ENCODE data around the gene AQP2. TPM values are rescaled to one million over a fixed set of nuclear protein-coding genes. Genes with fewer than 3 reads are reported as not detected.

AQP2 gene
- not detected for total RNA-seq

GRCh38 chr12:49950273-49951251, at the start of gene AQP2:
AQP2 (plus strand) TSS chr12:49950737; CDS start chr12:49950831, 94 bp downstream.
- H3K9me3 Mint-ChIP-seq = no peaks in the 10 kb centered on the region

GRCh38 chr12:49901026-49901425, 49.5 kb upstream of the AQP2 start:
- no peaks in the 10 kb centered on the region for H3K36me3 Mint-ChIP-seq

More at GRCh38 chr12:49950273-49951251, at the start of gene AQP2:
- ChIA-PET POLR2A (no interaction called here), CTCF (interaction anchor here (1.3 to 6.4 kb wide), 2 partner anchors 16 to 89 kb away, joined by 6 to 95 read pairs; no protein-coding TSS in a partner anchor)
- Mint-ChIP-seq H3K27me3 (peaks cover 21% of the 10 kb centered on the region), H3K4me3 (no peak within 1 kb of the TSS), H3K27ac (no peak within 1 kb of the TSS), H3K4me1 (ENCODE audit: low read depth) (peaks cover 7% of the 10 kb centered on the region), H3K36me3 (no peaks in the 10 kb centered on the region)
- intact Hi-C loops (cut with micrococcal nuclease) = loop anchor here (1.0 kb wide), 1 partner anchor 11 kb away; the partner anchor contains the start of gene AQP5
- no peak for DNase-seq

GRCh38 chr12:49901986-49902385, 48.6 kb upstream of the AQP2 start:
- no peak for DNase-seq
- intact Hi-C loops (cut with micrococcal nuclease) = loop anchor here (5.0 kb wide), 1 partner anchor 45 kb away; no protein-coding TSS in a partner anchor
- no peaks in the 10 kb centered on the region for H3K36me3 Mint-ChIP-seq
- ChIA-PET POLR2A (no interaction called here), CTCF (interaction anchor here (0.6 to 1.9 kb wide), 3 partner anchors 35 to 348 kb away, joined by 3 to 6 read pairs (median 3); no protein-coding TSS in a partner anchor)
- no peaks in the 10 kb centered on the region for H3K27me3 Mint-ChIP-seq
- no peaks in the 10 kb centered on the region for H3K9me3 Mint-ChIP-seq
- H3K4me1 Mint-ChIP-seq (ENCODE audit: low read depth) = peaks cover 15% of the 10 kb centered on the region
- H3K27ac Mint-ChIP-seq = no peak overlapping the region
- no peak overlapping the region for H3K4me3 Mint-ChIP-seq

More at GRCh38 chr12:49901026-49901425, 49.5 kb upstream of the AQP2 start:
- Mint-ChIP-seq H3K9me3 (no peaks in the 10 kb centered on the region), H3K27me3 (no peaks in the 10 kb centered on the region), H3K4me3 (no peak overlapping the region), H3K27ac (no peak overlapping the region), H3K4me1 (ENCODE audit: low read depth) (peaks cover 13% of the 10 kb centered on the region)
- CTCF ChIA-PET = interaction anchor here (0.6 to 1.9 kb wide), 5 partner anchors 34 to 349 kb away, joined by 3 to 6 read pairs (median 3); partner anchors contain the start of gene TMBIM6
- intact Hi-C loops (cut with micrococcal nuclease) = loop anchor here (5.0 kb wide), 1 partner anchor 46 kb away; no protein-coding TSS in a partner anchor
- no peak for DNase-seq
- POLR2A ChIA-PET = no interaction called here

GRCh38 chr12:49902399-49903350, 47.9 kb upstream of the AQP2 start:
- Mint-ChIP-seq H3K4me1 (ENCODE audit: low read depth) (peaks cover 15% of the 10 kb centered on the region), H3K27me3 (no peaks in the 10 kb centered on the region), H3K27ac (no peak overlapping the region), H3K4me3 (no peak overlapping the region), H3K9me3 (no peaks in the 10 kb centered on the region), H3K36me3 (no peaks in the 10 kb centered on the region)
- no peak for DNase-seq
- intact Hi-C loops (cut with micrococcal nuclease) = loop anchor here (5.0 kb wide), 1 partner anchor 45 kb away; no protein-coding TSS in a partner anchor
- ChIA-PET POLR2A (no interaction called here), CTCF (no interaction called here)

GRCh38 chr12:49903351-49903699, 47.2 kb upstream of the AQP2 start:
- Mint-ChIP-seq H3K27me3 (no peaks in the 10 kb centered on the region), H3K9me3 (no peaks in the 10 kb centered on the region), H3K27ac (no peak overlapping the region), H3K4me3 (peak overlapping the region; percentile 61), H3K4me1 (ENCODE audit: low read depth) (peaks cover 15% of the 10 kb centered on the region), H3K36me3 (no peaks in the 10 kb centered on the region)
- intact Hi-C loops (cut with micrococcal nuclease) = loop anchor here (5.0 kb wide), 1 partner anchor 44 kb away; no protein-coding TSS in a partner anchor
- POLR2A ChIA-PET = no interaction called here
- CTCF ChIA-PET = no interaction called here
- no peak for DNase-seq

GRCh38 chr12:49903700-49904423, 46.7 kb upstream of the AQP2 start, which contains the start of gene FAIM2:
FAIM2 (minus strand) TSS chr12:49903900; CDS start chr12:49903792, 108 bp downstream.
- ChIA-PET POLR2A (no interaction called here), CTCF (interaction anchor here (0.6 to 1.6 kb wide), 4 partner anchors 38 to 545 kb away, joined by 3 to 6 read pairs (median 4); no protein-coding TSS in a partner anchor)
- no peaks in the 10 kb centered on the region for H3K27me3 Mint-ChIP-seq
- H3K36me3 Mint-ChIP-seq = no peaks in the 10 kb centered on the region
- H3K27ac Mint-ChIP-seq = no peak within 1 kb of the TSS
- peak; percentile 68 for DNase-seq
- peaks cover 15% of the 10 kb centered on the region for H3K4me1 Mint-ChIP-seq (ENCODE audit: low read depth)
- H3K9me3 Mint-ChIP-seq = no peaks in the 10 kb centered on the region
- intact Hi-C loops (cut with micrococcal nuclease) = loop anchor here (5.0 kb wide), 1 partner anchor 43 kb away; no protein-coding TSS in a partner anchor
- peak within 1 kb of the TSS; percentile 71 for H3K4me3 Mint-ChIP-seq

GRCh38 chr12:49904601-49905000, 45.9 kb upstream of the AQP2 start:
- no peak for DNase-seq
- intact Hi-C loops (cut with micrococcal nuclease) = loop anchor here (5.0 kb wide), 1 partner anchor 43 kb away; no protein-coding TSS in a partner anchor
- Mint-ChIP-seq H3K4me3 (peak overlapping the region; percentile 71), H3K27ac (no peak overlapping the region), H3K36me3 (no peaks in the 10 kb centered on the region), H3K4me1 (ENCODE audit: low read depth) (peaks cover 15% of the 10 kb centered on the region), H3K27me3 (no peaks in the 10 kb centered on the region), H3K9me3 (no peaks in the 10 kb centered on the region)
- ChIA-PET POLR2A (no interaction called here), CTCF (interaction anchor here (1.0 to 1.6 kb wide), 3 partner anchors 38 to 546 kb away, joined by 3 to 6 read pairs (median 4); no protein-coding TSS in a partner anchor)

GRCh38 chr12:49905718-49906314, 44.7 kb upstream of the AQP2 start:
- H3K4me1 Mint-ChIP-seq (ENCODE audit: low read depth) = peaks cover 15% of the 10 kb centered on the region
- ChIA-PET CTCF (interaction anchor here (0.8 to 2.7 kb wide), 3 partner anchors 39 to 62 kb away, joined by 3 to 12 read pairs (median 11); no protein-coding TSS in a partner anchor), POLR2A (interaction anchor here (0.6 kb wide), 1 partner anchor 191 kb away, joined by 3 read pairs; no protein-coding TSS in a partner anchor)
- no peak for DNase-seq
- no peaks in the 10 kb centered on the region for H3K36me3 Mint-ChIP-seq
- intact Hi-C loops (cut with micrococcal nuclease) = no loop called here
- H3K4me3 Mint-ChIP-seq = no peak overlapping the region
- H3K27me3 Mint-ChIP-seq = no peaks in the 10 kb centered on the region
- no peak overlapping the region for H3K27ac Mint-ChIP-seq
- no peaks in the 10 kb centered on the region for H3K9me3 Mint-ChIP-seq

GRCh38 chr12:49907352-49907751, 43.2 kb upstream of the AQP2 start:
- Mint-ChIP-seq H3K4me3 (no peak overlapping the region), H3K27me3 (no peaks in the 10 kb centered on the region), H3K36me3 (no peaks in the 10 kb centered on the region), H3K4me1 (ENCODE audit: low read depth) (peaks cover 15% of the 10 kb centered on the region), H3K27ac (no peak overlapping the region), H3K9me3 (no peaks in the 10 kb centered on the region)
- ChIA-PET POLR2A (no interaction called here), CTCF (interaction anchor here (0.9 to 2.7 kb wide), 3 partner anchors 38 to 68 kb away, joined by 3 to 12 read pairs (median 11); no protein-coding TSS in a partner anchor)
- DNase-seq = no peak
- intact Hi-C loops (cut with micrococcal nuclease) = no loop called here

GRCh38 chr12:49909356-49909755, 41.2 kb upstream of the AQP2 start:
- Mint-ChIP-seq H3K27me3 (no peaks in the 10 kb centered on the region), H3K36me3 (no peaks in the 10 kb centered on the region), H3K9me3 (no peaks in the 10 kb centered on the region), H3K4me1 (ENCODE audit: low read depth) (peaks cover 9% of the 10 kb centered on the region), H3K27ac (no peak overlapping the region), H3K4me3 (no peak overlapping the region)
- DNase-seq = no peak
- intact Hi-C loops (cut with micrococcal nuclease) = no loop called here
- ChIA-PET CTCF (interaction anchor here (0.7 kb wide), 1 partner anchor 34 kb away, joined by 3 read pairs; no protein-coding TSS in a partner anchor), POLR2A (no interaction called here)

All from activated CD4-positive, alpha-beta memory T cell treated with anti-CD3 and anti-CD28 coated beads for 36 hours (primary cell).